Inflammatory macrophage treated with lipopolysaccharide for 4 hours (primary cell): Measurements from ENCODE around the gene IZUMO2.
"Not testable (repeated sequence)": the region's sequence is repeated elsewhere in the genome, so short reads cannot be mapped to it uniquely, and the experiment has no call there.

ENCODE experiments used
- DNase-seq: peaks from one replicate; pipeline ENCODE4 v3.0.0-alpha.2; 2020

Gene IZUMO2

GRCh38 chr19:50134777-50135719 is 28.0 kb downstream of the IZUMO2 start:
- DNase-seq: not testable (repeated sequence)

DNA sequence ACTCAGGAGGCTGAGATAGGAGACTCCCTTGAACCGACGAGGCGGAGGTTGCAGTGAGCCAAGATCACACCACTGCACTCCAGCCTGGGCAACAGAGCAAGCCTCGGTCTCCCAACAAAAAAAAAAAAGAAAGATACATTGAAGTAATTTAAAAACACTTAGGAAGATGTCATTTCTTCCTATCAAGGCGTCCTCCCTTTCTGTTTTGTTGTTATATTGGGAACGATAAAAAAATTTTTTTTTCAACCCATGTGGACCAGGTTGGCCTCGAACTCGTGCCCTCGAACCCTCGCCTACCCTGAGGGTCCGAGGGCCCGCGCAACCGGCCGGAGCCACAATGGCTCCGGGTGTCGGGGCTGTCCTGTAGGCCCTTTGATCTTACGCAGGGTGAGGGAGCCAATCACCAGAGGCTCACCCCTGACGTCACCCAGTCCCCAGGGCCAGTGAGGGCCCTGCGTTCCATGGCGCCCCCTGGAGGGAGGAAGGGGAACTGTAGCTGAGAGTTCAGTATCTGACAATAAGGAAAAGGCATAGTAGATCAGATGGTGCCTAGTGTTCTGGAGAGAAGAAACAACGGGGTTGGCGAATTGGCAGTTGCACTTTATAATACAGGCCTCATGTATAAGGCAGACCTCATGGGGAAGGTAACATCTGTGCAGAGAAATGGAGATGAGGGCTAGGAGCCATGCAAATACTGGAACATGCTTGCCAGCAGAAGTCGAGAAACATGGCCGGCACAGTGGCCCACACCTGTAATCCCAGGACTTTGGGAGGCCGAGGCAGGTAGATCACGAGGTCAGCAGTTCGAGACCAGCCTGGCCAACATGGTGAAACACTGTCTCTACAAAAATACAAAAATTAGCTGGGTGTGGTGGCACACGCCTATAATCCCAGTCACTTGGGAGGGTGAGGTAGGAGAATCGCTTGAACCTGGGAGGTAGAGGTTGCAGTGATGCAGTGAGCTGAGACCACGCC is 29.3 kb downstream of the IZUMO2 start:
- DNase-seq: not testable (repeated sequence)

GRCh38 chr19:50104012-50104411 is 59.1 kb downstream of the IZUMO2 start:
- DNase-seq: not testable (repeated sequence)

GRCh38 chr19:50103405-50103804 is 59.7 kb downstream of the IZUMO2 start:
- DNase-seq: not testable (repeated sequence)
